MV-4-11 (cell line): ENCODE measurements around the gene CABYR.
"Not testable (repeated sequence)": the region's sequence is repeated elsewhere in the genome, so short reads cannot be mapped to it uniquely, and the experiment has no call there.

Experiments
- DNase-seq: peaks from one replicate; lab custom pipeline; 2025; lab: John Stamatoyannopoulos, UW

The CABYR gene

GRCh38 chr18:24128700-24129099 lies 10.2 kb upstream of the CABYR start:
- DNase-seq: no peak

GRCh38 chr18:24130494-24130893 lies 8.4 kb upstream of the CABYR start:
- no peak for DNase-seq

DNA sequence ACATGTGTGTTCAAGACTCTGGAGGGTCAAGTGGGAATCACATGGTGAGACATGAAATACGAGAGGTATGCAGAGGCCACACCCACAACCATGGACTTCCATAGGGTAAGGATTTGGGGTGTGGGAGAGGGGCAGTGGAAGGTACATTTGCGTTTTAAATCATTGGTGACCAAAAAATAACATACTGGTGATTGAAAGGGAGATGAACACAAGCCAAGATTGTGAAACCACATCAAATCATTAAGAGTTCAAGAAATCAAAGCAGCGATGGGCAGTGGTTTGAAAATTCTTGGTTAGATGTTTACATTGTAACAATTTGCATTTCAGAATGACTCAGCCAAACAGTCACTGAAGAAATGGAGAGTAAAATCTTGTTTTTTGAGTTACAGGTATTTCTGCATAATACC lies 1.9 kb upstream of the CABYR start:
- no peak for DNase-seq

DNA sequence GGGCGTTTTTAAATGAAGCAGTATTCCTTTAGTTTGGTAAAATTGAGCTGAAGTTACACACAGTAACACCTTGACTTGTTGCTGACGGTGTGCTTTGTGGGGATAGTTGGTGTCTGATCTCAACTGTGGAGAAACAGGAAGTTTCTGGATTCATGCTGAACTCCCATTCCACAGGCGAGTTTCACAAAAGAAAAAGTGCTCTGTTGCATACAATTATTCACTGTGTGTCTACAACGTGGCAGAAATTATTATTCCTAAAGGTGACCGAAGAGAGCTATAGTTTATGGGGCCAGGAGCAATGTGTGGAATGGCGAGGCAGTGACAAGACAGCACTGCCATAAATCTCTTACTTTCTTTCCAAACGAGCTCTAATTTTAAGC lies 463 bp upstream of the CABYR start:
- DNase-seq: no peak

GRCh38 chr18:24140697-24141096 lies 1.8 kb downstream of the CABYR start:
- DNase-seq: no peak

DNA sequence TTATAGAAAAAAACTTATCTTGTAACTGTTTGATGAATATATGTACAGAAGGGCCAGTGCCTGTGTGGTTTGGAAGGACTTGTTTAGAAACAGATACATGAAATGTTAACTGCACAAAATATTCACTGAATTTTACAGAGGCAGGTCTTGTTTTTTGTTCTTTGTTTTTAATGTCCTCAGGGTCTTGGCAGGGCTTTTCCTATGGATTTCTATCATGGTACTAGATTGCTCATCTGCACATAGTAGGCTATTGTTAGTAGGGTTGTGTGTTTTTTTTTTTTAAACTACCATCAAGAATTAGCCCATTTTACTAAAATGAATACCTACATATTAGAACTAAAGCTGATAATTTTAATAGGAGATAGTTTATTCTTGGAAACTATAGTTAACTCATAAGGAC lies 3.5 kb downstream of the CABYR start:
- DNase-seq: no peak

DNA sequence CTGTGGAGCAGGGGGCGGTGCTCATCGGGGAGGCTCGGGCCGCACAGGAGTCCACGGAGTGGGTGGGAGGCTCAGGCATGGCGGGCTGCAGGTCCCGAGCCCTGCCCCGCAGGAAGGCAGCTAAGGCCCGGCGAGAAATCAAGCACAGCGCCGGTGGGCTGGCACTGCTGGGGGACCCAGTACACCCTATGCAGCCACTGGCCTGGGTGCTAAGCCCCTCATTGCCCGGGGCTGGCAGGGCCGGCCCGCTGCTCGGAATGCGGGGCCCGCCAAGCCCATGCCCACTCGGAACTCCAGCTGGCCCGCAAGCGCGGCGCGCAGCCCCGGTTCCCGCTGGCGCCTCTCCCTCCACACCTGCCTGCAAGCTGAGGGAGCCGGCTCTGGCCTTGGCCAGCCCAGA lies 10.7 kb downstream of the CABYR start:
- DNase-seq: not testable (repeated sequence)

DNA sequence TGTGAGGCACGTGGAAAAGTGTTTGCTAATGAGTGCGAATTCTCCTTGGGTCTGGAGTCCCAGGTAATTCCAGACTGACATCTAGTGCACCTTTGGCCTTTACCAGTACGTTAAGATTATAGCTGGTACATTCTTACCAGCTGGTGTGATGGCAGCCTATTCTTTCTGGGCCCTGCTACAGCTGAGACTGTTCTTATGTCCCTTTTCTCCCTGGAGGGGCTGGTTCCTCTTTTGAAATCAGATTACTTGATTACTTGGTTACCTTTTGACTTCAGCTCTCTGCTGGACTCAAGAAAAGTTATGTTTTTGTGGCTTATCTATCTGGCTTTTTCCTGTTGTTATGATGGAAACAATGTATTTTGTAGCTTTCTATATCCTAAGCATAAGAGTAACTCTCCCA lies 14.5 kb downstream of the CABYR start:
- peak; percentile 12 for DNase-seq

DNA sequence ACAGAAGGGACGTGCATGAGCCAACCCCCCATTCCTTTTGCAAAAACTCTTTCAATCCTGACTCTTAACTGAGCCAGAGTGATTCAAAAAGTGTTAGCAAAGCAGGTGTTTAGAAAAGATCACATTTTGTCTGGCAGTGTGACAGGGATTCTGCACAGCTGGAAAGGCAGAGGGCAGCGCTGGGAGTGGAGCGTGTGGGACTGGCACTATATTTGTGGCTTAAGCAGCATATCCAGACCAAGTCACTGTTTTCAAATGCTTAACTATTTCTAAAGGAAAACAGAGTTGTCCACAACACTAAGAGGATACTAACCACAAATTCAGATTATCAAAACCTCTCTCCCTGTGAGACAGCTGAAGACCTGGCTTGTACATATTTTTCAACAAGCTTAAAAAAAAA lies 19.0 kb downstream of the CABYR start:
- DNase-seq: no peak

DNA sequence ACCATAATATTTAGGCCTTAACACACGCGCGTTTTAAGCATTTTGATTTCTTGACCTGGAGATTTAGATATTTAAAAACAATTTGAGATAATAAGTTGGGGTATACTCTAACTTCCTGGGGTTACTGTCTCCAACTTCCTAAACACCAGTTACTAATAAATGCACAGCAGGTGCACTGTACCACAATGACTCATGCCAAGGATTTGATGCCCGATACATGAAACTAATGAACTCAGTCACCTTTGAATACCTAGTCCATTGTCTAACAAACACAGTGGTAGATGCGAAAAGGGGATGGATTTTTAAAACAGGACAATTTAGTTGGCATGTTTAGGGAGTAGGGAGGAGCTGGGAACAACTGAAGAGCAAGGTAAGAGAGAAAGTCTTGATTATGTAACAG lies 21.2 kb downstream of the CABYR start:
- DNase-seq: no peak

GRCh38 chr18:24161304-24161703 lies 22.4 kb downstream of the CABYR start:
- no peak for DNase-seq

DNA sequence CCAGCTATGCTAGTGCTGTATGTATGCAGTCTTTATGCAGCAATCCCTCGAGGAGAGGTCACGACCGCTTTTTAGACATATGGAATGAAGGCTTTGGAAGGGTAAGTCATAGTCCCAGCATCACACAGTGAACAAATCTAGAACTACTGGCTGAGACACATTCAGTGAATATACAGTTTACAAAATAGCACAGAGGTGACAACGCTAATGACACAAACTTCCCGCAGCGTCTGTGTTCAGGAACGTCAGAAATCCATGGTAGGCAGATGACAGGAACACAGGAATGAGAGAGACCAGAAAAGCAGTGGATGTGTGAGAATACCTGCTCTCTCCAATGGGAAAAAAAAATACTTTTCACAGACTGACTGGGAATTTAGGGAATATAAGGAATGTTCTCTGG lies 29.6 kb downstream of the CABYR start:
- no peak for DNase-seq

- DNase-seq: no peak
These were observed 31.5 kb downstream of the CABYR start for GRCh38 chr18:24170360-24170759.

- DNase-seq: no peak
These were observed 35.1 kb downstream of the CABYR start for GRCh38 chr18:24173997-24174396.

DNA sequence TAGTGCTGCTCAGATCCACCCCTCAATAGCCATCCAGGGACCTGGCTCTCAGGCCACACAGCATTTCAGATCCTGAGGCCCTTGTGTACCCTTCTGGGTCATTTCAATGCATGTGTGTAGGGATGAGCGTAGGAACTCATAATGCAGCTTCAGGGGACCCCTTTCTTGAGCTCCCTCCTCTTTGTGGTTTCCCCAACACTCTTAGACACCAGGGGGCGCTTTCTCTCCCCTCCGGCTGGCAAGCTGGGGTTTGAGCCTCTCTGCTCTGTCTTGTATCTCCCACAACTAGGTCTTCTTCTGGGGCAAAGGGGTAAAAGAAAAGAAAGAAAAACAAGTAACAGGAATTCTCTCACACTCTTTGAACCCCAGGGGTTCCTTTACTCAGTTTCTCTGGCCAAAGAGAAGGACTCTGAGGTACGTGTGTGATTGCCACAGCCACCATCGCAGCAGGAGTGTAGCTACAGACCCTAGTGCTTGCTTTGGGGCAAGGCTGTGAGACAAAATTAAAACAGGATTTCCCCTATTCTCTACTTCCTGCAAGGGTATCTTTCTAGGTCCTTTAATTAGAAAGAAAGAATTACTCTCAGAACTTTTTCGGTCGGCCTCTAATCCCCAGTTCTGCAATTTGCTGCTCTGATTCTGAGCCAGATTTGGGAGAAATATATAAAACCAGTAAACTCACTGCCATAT lies 38.0 kb downstream of the CABYR start:
- peak; percentile 33 for DNase-seq

- no peak for DNase-seq
These were observed 38.8 kb downstream of the CABYR start for GRCh38 chr18:24177499-24178133.

DNA sequence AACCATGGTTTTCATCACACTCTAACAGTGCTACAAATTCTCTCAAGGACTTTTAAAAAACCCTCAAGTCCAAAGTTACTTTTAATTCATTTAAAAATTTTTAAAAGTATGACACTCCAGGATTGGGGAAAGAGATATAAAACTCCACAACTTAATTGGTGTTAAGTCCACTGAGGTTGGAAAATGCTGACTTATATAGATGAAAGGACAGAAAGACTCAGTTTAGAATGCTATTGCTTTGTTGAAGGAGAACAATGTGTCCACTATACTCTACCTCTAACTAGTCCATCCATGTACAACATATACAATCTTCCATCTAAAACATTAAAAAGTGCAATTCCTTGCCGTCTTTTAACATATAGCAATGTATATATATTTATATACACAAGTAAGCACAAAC lies 41.2 kb downstream of the CABYR start:
- no peak for DNase-seq

GRCh38 chr18:24181806-24182205 lies 42.9 kb downstream of the CABYR start:
- DNase-seq: no peak

DNA sequence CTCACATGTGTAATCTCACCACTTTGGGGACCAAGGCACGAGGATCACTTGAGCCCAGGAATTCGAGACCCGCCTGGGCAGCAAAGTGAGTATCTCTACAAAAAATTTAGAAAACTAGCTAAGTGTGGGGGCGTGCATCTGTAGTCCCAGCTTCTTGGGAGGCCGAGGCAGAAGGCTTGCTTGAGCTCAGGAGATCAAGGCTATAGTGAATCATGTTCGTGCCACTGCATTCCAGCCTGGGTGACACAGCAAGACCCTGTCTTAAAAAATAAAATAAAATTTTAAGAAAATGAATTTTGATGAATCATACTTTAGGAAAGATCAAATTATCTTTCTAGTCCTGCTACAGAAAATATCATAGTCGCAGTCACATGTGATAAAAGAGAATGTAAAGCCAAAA lies 46.9 kb downstream of the CABYR start:
- no peak for DNase-seq

DNA sequence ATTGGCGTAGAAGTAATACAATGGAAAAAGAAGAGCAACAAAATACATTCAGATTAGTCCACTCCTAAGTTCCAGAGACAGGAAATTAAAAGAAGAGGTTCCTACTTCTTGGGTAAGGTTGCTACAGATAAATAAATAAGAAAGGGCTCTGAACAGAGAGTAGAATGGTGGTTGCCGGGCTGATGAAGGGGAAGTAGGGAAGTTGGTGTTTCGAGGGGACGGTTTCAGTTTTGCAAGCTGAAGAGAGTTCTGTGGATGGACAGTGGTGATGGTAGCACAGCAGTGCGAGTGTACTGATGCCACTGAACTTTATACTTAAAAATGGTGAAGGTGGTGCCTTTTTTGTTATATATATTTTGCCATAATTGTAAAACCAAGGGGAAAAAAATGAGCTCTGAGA lies 48.2 kb downstream of the CABYR start:
- DNase-seq: peak; percentile 76

- DNase-seq: no peak
These were observed 48.8 kb downstream of the CABYR start for GRCh38 chr18:24187689-24188088.

DNA sequence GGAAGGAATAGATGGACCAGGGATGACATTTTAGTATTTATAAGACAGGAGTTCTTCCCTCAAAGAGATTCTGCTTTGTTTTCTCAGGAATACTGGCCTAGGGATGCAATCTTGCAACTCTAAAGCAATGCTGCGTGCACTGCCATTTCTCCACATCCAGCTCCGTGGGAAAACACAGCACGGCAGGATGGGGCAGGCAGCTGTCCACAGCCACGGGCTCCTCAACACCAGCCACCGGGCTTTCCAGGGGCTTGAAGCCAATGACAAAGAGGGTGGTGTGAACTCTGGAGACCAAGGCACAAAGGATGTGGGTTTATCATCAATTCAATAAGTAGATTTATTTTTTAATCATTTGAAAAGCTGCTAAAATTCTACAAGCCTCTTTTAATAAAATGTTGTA lies 49.3 kb downstream of the CABYR start:
- DNase-seq: no peak

DNA sequence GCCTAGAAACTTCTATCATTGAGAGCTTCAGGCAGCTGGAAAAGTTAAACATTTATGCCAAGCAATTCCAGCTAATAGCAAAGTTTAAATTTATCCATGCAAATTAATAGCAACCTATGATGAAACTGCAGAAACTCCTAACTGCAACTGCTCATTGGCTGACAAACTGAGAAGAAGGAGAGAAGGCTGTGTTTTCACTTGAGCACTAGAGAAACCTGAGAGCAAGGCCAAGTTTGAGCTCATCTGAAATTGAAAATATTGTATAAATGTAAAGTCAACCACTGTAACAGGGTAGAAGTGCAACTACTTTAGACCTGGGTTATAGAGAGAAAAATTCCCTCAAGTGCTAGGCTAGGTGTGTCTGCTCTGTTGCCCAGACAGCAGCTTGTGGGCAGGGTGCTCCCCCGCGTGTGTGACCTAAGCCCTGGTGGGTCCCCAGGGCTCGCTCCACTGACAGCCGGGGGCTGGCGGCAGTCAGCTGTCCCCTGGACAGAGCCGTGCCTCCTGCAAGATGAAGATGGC lies 50.2 kb downstream of the CABYR start:
- no peak for DNase-seq
